Measurements from ENCODE around the gene SSR3.

DNA sequence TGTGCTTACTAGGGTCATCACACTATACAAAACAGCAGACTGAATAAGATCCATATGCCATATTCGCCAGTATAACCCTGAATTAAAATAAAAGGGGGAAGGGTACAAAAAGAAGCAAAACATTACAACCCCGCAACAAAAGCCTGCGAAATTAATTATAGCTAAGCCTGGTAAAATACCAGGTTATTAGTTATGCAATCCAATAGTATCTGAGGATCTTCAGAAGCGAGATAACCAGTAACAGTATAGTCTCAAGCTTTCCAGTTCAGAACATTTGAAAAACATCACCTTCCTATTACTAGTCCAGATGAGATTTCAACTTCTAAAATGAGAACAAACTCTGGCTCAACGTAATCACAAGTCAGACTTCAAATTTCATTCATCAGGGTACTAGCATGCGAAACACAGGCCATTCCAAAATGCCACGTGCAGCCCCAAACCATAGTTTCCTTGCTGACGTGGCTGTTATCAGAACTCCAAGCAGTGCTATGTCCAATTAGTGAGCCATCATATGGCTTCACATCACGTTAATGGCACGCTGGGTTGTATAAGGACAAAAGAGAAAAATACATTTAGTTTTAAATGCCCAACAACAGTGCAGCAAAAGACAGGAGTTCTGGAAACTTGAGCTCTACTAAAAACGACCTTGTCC is 1.1 kb downstream of the SSR3 start:
- no peak for TF ChIP-seq POLR2A (IDR thresholded peaks at IDR 0.05)
- TF ChIP-seq, protein P1, sequence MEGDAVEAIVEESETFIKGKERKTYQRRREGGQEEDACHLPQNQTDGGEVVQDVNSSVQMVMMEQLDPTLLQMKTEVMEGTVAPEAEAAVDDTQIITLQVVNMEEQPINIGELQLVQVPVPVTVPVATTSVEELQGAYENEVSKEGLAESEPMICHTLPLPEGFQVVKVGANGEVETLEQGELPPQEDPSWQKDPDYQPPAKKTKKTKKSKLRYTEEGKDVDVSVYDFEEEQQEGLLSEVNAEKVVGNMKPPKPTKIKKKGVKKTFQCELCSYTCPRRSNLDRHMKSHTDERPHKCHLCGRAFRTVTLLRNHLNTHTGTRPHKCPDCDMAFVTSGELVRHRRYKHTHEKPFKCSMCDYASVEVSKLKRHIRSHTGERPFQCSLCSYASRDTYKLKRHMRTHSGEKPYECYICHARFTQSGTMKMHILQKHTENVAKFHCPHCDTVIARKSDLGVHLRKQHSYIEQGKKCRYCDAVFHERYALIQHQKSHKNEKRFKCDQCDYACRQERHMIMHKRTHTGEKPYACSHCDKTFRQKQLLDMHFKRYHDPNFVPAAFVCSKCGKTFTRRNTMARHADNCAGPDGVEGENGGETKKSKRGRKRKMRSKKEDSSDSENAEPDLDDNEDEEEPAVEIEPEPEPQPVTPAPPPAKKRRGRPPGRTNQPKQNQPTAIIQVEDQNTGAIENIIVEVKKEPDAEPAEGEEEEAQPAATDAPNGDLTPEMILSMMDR (IDR thresholded peaks at IDR 0.05), result no peak
